HG03457 (cell line): ENCODE results near the gene ADCY4.

Source experiments
- ATAC-seq: cut with Tn5 transposase; IDR thresholded peaks from one replicate; pipeline ENCODE4 v1.9.1; 2021; ENCODE audit warnings: moderate number of reproducible peaks; ENCODE audit not compliant: unreplicated experiment

Gene ADCY4

GRCh38 chr14:24279301-24280186 is 55.3 kb downstream of the ADCY4 start:
- no peak for ATAC-seq

GRCh38 chr14:24278424-24278823 is 56.4 kb downstream of the ADCY4 start:
- no peak for ATAC-seq

DNA sequence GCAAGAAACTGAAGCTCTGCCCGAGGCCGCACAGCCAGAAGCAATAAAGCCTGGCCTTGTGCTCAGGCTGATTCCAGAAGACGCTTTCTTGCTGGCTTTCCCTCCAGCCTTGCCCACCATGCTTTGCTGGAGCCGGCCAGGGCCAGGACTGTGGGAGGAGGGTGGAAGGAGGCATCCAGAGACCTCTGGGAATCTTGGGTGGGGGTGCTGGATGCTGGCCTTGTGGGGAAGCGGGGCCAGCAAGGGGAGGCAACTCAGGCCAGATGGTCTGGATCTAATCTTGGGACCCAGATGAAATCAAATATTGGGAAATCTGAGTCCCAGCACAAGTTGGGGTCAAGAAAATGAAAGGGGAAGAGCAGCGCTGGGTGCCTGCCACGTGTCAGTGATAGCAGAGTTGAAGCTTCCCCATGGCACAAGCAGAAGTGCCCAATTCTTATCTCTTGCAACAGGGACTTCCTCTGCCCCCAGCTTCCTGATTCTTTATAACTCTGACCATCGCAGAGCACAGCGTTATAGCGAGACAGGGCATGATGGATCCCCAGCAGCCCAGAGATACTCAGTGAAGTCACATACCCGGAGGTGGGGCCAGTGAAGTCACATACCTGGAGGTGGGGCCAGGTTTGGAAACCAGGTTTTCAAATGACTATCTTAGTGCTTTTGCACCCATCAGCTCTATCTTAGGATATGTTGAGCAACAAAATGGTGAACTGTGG is 57.1 kb downstream of the ADCY4 start:
- ATAC-seq, result no peak

DNA sequence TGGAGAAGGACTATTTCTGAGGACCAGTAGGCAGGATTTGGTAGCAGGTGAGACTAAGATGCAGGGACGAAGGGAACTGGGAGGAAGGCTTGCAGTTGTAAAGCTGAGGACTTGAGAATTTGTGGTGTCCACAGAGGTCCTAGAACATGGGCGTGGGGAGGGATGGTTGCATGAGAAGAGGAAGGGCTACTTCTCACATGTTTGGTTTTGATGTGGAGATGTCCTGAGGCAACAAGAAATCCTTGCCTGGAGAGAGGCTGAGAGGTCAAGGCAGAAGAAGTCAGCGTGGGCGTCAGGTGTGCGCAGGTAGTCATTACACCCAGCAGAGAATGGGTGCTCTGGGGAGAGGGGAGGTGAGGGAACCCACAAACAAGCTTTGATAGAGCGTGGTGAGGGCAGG is 57.8 kb downstream of the ADCY4 start:
- no peak for ATAC-seq

GRCh38 chr14:24274101-24274543 is 60.7 kb downstream of the ADCY4 start:
- peak; percentile 42 for ATAC-seq

GRCh38 chr14:24273422-24273998 is 61.4 kb downstream of the ADCY4 start:
- no peak for ATAC-seq

- ATAC-seq, result no peak
Measured at GRCh38 chr14:24272467-24272866, 62.4 kb downstream of the ADCY4 start.

GRCh38 chr14:24271834-24272263 is 63.0 kb downstream of the ADCY4 start:
- ATAC-seq, result no peak

- peak; percentile 71 for ATAC-seq
Measured at GRCh38 chr14:24271134-24271833, 63.6 kb downstream of the ADCY4 start, which contains the start of gene RABGGTA. Gene RABGGTA, minus strand, starts transcription at chr14:24271597. Its CDS starts 482 bp downstream, at chr14:24271115.

- ATAC-seq, result no peak
Measured at GRCh38 chr14:24270537-24271133, 64.2 kb downstream of the ADCY4 start.

- no peak for ATAC-seq
Measured at GRCh38 chr14:24269910-24270536, 64.8 kb downstream of the ADCY4 start.

GRCh38 chr14:24269368-24269767 is 65.5 kb downstream of the ADCY4 start:
- no peak for ATAC-seq
